Progenitor cell of endocrine pancreas (in vitro differentiated cells): ENCODE measurements around the gene MYADML2. TPM values are rescaled to one million over a fixed set of nuclear protein-coding genes. Genes with fewer than 3 reads are reported as not detected.

Experiments
- DNase-seq: peaks from one replicate; pipeline ENCODE4 v3.0.0; 2021; ENCODE audit warnings: low spot score; ENCODE audit not compliant: unreplicated experiment
- H3K27ac Mint-ChIP-seq: 2 replicates; pipeline ENCODE4 v1.8.0; 2021; ENCODE audit warnings: mild to moderate bottlenecking, moderate library complexity, mixed read lengths
- H3K27me3 Mint-ChIP-seq: 2 replicates; pipeline ENCODE4 v1.8.0; 2021; ENCODE audit warnings: mixed read lengths
- H3K36me3 Mint-ChIP-seq: 2 replicates; pipeline ENCODE4 v1.8.0; 2022; ENCODE audit warnings: mixed read lengths; ENCODE audit not compliant: insufficient read depth
- H3K4me1 Mint-ChIP-seq: 2 replicates; pipeline ENCODE4 v1.8.0; 2021; ENCODE audit warnings: low read depth, mixed read lengths
- H3K4me3 Mint-ChIP-seq: 2 replicates; pipeline ENCODE4 v1.8.0; 2021; ENCODE audit warnings: low read depth, mild to moderate bottlenecking, moderate library complexity, mixed read lengths
- H3K9me3 Mint-ChIP-seq: 2 replicates; pipeline ENCODE4 v1.8.0; 2021; ENCODE audit warnings: low read depth, mixed read lengths
- total RNA-seq: library from RNA; stranded (reverse); gene quantifications from 2 replicates; pipeline ENCODE4 v1.2.1, GENCODE V29; 2021
- TF ChIP-seq, protein P1 (sequence below): fragments of 200-600 bp; sonication (generic); IDR thresholded peaks from one replicate; pipeline ENCODE4 v1.5.0; 2021; ENCODE audit warnings: antibody characterized with exemption, mild to moderate bottlenecking; ENCODE audit not compliant: unreplicated experiment

Gene MYADML2
- total RNA-seq, 1 donor from 2014 or later: not detected

DNA sequence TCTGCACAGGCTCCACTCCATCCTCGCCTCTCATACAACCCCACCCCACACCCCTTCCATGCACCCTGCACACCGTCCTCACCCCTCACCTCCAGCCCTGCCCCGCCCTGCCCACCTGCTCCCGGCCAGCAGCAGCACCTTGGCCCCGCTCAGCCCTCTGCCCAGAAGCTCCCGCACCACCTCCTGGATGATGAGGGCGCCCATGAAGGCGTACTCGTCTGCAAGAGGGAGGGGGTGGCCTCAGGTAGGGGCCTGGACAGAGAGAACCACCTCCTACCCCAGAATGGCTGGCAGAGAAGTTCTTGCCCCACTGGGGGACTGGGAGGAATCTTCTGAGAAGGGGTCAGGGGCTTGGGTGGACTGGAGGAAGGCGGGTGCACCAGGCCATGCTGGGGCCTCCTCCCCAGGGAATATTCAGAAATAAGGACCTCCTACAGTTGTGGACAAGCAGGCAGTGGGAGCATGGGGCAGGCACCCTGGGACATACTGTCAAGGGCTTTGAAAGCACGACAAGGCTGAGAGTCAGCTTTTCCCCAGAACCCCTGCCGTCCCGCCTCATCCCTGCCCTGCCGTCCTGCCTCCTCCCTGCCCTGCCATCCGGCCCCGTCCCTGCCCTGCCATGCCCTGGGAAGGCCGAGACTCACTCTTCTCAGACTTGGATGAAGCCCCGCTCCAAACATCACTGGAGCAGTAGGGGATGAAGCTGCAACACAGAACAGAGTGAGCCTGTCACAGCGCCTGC lies 10.8 kb upstream of the MYADML2 start:
- TF ChIP-seq, protein P1, sequence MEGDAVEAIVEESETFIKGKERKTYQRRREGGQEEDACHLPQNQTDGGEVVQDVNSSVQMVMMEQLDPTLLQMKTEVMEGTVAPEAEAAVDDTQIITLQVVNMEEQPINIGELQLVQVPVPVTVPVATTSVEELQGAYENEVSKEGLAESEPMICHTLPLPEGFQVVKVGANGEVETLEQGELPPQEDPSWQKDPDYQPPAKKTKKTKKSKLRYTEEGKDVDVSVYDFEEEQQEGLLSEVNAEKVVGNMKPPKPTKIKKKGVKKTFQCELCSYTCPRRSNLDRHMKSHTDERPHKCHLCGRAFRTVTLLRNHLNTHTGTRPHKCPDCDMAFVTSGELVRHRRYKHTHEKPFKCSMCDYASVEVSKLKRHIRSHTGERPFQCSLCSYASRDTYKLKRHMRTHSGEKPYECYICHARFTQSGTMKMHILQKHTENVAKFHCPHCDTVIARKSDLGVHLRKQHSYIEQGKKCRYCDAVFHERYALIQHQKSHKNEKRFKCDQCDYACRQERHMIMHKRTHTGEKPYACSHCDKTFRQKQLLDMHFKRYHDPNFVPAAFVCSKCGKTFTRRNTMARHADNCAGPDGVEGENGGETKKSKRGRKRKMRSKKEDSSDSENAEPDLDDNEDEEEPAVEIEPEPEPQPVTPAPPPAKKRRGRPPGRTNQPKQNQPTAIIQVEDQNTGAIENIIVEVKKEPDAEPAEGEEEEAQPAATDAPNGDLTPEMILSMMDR: no peak
- no peak for DNase-seq
- Mint-ChIP-seq H3K27me3 (peaks cover 29% of the 10 kb centered on the region), H3K36me3 (no peaks in the 10 kb centered on the region), H3K4me3 (no peak overlapping the region), H3K27ac (no peak overlapping the region), H3K9me3 (no peaks in the 10 kb centered on the region), H3K4me1 (peaks cover 17% of the 10 kb centered on the region)

GRCh38 chr17:81956607-81957589 lies 9.9 kb upstream of the MYADML2 start:
- H3K27me3 Mint-ChIP-seq: peaks cover 20% of the 10 kb centered on the region
- no peak for DNase-seq
- no peaks in the 10 kb centered on the region for H3K9me3 Mint-ChIP-seq
- H3K36me3 Mint-ChIP-seq: no peaks in the 10 kb centered on the region
- TF ChIP-seq, protein P1: no peak
- H3K4me1 Mint-ChIP-seq: peaks cover 17% of the 10 kb centered on the region
- H3K4me3 Mint-ChIP-seq: peak overlapping the region; percentile 41
- no peak overlapping the region for H3K27ac Mint-ChIP-seq

DNA sequence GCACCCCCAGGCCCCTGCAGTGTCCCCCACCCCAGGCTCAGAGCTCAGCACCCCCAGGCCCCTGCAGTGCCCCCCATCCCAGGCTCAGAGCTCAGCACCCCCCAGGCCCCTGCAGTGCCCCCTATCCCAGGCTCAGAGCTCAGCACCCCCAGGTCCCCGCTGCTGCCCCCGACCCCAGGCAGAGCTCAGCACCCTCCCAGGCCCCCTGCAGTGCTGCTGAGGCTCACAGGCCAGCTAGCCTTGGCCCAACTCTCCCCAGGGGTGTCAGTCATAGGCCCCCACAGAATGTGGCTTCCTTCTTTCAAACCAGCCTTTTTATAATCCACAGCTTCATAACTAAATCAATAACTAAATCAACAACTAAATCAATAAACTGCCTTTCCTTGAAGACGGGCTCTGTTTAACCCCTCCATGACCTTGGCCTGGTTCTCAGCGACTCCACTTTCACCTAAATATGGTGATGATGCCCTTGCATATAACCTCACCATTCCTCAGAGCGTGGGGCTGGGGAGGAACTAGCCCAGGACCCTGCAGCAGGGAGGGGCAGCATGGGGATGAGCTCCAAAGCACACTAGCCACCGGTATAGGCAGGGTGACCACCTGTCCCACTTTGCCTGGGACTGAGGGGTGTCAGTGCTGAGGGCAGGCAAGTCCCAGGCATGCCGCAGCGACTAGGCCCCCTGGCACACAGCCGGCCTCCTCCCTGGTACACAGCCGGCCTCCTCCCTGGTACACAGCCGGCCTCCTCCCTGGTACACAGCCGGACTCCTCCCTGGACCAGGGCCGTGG lies 8.9 kb upstream of the MYADML2 start:
- Mint-ChIP-seq H3K9me3 (no peaks in the 10 kb centered on the region), H3K27ac (peak overlapping the region; percentile 76)

GRCh38 chr17:81955058-81955681 lies 8.1 kb upstream of the MYADML2 start:
- no peak for DNase-seq
- Mint-ChIP-seq H3K36me3 (no peaks in the 10 kb centered on the region), H3K4me3 (no peak overlapping the region), H3K9me3 (no peaks in the 10 kb centered on the region), H3K4me1 (peaks cover 17% of the 10 kb centered on the region), H3K27ac (no peak overlapping the region), H3K27me3 (peaks cover 26% of the 10 kb centered on the region)
- TF ChIP-seq, protein P1: no peak

More for the DNA sequence above, 8.9 kb upstream of the MYADML2 start:
- Mint-ChIP-seq H3K27me3 (peaks cover 21% of the 10 kb centered on the region), H3K4me1 (peaks cover 17% of the 10 kb centered on the region), H3K4me3 (peak overlapping the region; percentile 45), H3K36me3 (no peaks in the 10 kb centered on the region)
- no peak for DNase-seq
- TF ChIP-seq, protein P1: no peak
